Small intestine (tissue), 7 donors: ENCODE results near the gene CT47B1. TPM values are rescaled to one million over a fixed set of nuclear protein-coding genes. Genes with fewer than 3 reads are reported as not detected.

Source experiments
- DNase-seq, 2 donors: peaks; one replicate each; pipeline versions ENCODE4 v3.0.0 to v3.0.0-alpha.2; 2013
- FAIRE-seq: peaks from 2 replicates; lab custom pipeline; 2012; peaks lifted over from hg19 to GRCh38; lab: Jason Lieb, UNC
- H3K27ac ChIP-seq, 3 donors: one replicate each; pipeline ENCODE4 v1.5.1; 2013; ENCODE audit warnings: low read length in 2 of 3, mild to moderate bottlenecking in 2 of 3, control low read depth in 1 of 3, inconsistent platforms in 1 of 3, low read depth in 1 of 3, moderate library complexity in 1 of 3
- H3K27me3 ChIP-seq, 3 donors: one replicate each; pipeline ENCODE4 v1.6.1; 2013; ENCODE audit warnings: low read length in 3 of 3, inconsistent platforms in 1 of 3; ENCODE audit not compliant: control insufficient read depth in 3 of 3, insufficient read depth in 3 of 3
- H3K36me3 ChIP-seq, 3 donors: one replicate each; pipeline ENCODE4 v1.6.1; 2013; ENCODE audit warnings: low read length in 3 of 3, inconsistent platforms in 1 of 3, low read depth in 1 of 3, mild to moderate bottlenecking in 1 of 3, moderate library complexity in 1 of 3; ENCODE audit not compliant: control insufficient read depth in 3 of 3, insufficient read depth in 2 of 3
- H3K4me1 ChIP-seq, 3 donors: one replicate each; pipeline ENCODE4 v1.6.1; 2013; ENCODE audit warnings: low read length in 2 of 3, inconsistent platforms in 1 of 3, low read depth in 1 of 3, mild to moderate bottlenecking in 1 of 3, moderate library complexity in 1 of 3; ENCODE audit not compliant: control insufficient read depth in 3 of 3, insufficient read depth in 2 of 3
- H3K4me3 ChIP-seq, 3 donors: one replicate each; pipeline ENCODE4 v1.5.1; 2013; ENCODE audit warnings: low read length in 3 of 3, control low read depth in 1 of 3, inconsistent platforms in 1 of 3, low read depth in 1 of 3, mild to moderate bottlenecking in 1 of 3, moderate library complexity in 1 of 3
- H3K9me3 ChIP-seq, 2 donors: one replicate each; pipeline ENCODE4 v1.6.1; 2013; ENCODE audit warnings: low read depth in 1 of 2, low read length in 1 of 2; ENCODE audit not compliant: control insufficient read depth in 2 of 2, insufficient read depth in 1 of 2
- polyA plus RNA-seq, 4 donors: library from polyadenylated mRNA; stranded (reverse) in 3 of 4; unstranded in 1 of 4; fragments of 200-250 nt in 3 of 4; fragments of 120-200 nt in 1 of 4; gene quantifications; one replicate each; pipeline versions ENCODE4 v1.2.1 to v1.2.3, GENCODE V29; 2013
- donor health status: healthy with polysubstance abuse.
- donor health status: control.
- donor health status: control.
- donor health status: Bipolar disorder and iron deficiency.
- donor health status: healthy.

The CT47B1 gene
- polyA plus RNA-seq, 4 donors, result not detected

- no peaks in the 10 kb centered on the region for H3K27me3 ChIP-seq
- no peak for DNase-seq
- no peaks in the 10 kb centered on the region for H3K9me3 ChIP-seq
- H3K27ac ChIP-seq, result no peak overlapping the region
- H3K36me3 ChIP-seq, result no peaks in the 10 kb centered on the region
- no peak overlapping the region for H3K4me3 ChIP-seq
- no peak for FAIRE-seq
- no peaks in the 10 kb centered on the region for H3K4me1 ChIP-seq
These were observed 52.1 kb downstream of the CT47B1 start for GRCh38 chrX:120823556-120823955.

Other genes starting within 250 kb of the CT47B1 start
- gene C1GALT1C1, start 245.8 kb downstream of the CT47B1 start, polyA plus RNA-seq, result 10 to 100 TPM in 2 of 4 donors, 1 to 10 TPM in 2; 7.4 to 33.9 (median 18.9) TPM
- gene CT47A11, start 61.3 kb upstream of the CT47B1 start, polyA plus RNA-seq, result not detected
- not detected for gene CT47A10, start 66.2 kb upstream of the CT47B1 start, polyA plus RNA-seq
- not detected for gene CT47A9, start 71.0 kb upstream of the CT47B1 start, polyA plus RNA-seq
- gene CT47A8, start 75.9 kb upstream of the CT47B1 start, polyA plus RNA-seq, result not detected
- not detected for gene CT47A7, start 80.7 kb upstream of the CT47B1 start, polyA plus RNA-seq
- not detected for gene CT47A6, start 85.6 kb upstream of the CT47B1 start, polyA plus RNA-seq
- not detected for gene CT47A5, start 90.5 kb upstream of the CT47B1 start, polyA plus RNA-seq
- gene CT47A4, start 95.3 kb upstream of the CT47B1 start, polyA plus RNA-seq, result not detected
- not detected for gene CT47A3, start 100.2 kb upstream of the CT47B1 start, polyA plus RNA-seq
- gene CT47A2, start 105.1 kb upstream of the CT47B1 start, polyA plus RNA-seq, result not detected
- gene CT47A1, start 109.9 kb upstream of the CT47B1 start, polyA plus RNA-seq, result not detected
- 1 to 10 TPM in 1 of 4 donors, under 1 TPM in 3; 0.27 to 2.9 (median 0.46) TPM for gene GLUD2, start 171.7 kb upstream of the CT47B1 start, polyA plus RNA-seq